ENCODE results near the gene THTPA. TPM values are rescaled to one million over a fixed set of nuclear protein-coding genes. Genes with fewer than 3 reads are reported as not detected.
"Not testable (repeated sequence)": the region's sequence is repeated elsewhere in the genome, so short reads cannot be mapped to it uniquely, and the experiment has no call there.

THTPA gene
- total RNA-seq, 1 donor from 2014 or later: 18.6 TPM

- ChIA-PET POLR2A (no interaction called here), CTCF (no interaction called here)
- H3K36me3 Mint-ChIP-seq (ENCODE audit: low read depth): no peaks in the 10 kb centered on the region
- TF ChIP-seq CTCF (IDR thresholded peaks at IDR 0.05): no peak
- H3K9me3 Mint-ChIP-seq: no peaks in the 10 kb centered on the region
- DNase-seq (no peak), ATAC-seq (ENCODE audit: low read depth) (no peak)
- no peak overlapping the region for H3K27ac Mint-ChIP-seq
- H3K4me3 Mint-ChIP-seq: no peak overlapping the region
- intact Hi-C loops (cut with micrococcal nuclease): no loop called here
- no peaks in the 10 kb centered on the region for H3K4me1 Mint-ChIP-seq
- H3K27me3 Mint-ChIP-seq: peaks cover 8% of the 10 kb centered on the region
Observed at GRCh38 chr14:23609001-23609400, 52.9 kb downstream of the THTPA start.

DNA sequence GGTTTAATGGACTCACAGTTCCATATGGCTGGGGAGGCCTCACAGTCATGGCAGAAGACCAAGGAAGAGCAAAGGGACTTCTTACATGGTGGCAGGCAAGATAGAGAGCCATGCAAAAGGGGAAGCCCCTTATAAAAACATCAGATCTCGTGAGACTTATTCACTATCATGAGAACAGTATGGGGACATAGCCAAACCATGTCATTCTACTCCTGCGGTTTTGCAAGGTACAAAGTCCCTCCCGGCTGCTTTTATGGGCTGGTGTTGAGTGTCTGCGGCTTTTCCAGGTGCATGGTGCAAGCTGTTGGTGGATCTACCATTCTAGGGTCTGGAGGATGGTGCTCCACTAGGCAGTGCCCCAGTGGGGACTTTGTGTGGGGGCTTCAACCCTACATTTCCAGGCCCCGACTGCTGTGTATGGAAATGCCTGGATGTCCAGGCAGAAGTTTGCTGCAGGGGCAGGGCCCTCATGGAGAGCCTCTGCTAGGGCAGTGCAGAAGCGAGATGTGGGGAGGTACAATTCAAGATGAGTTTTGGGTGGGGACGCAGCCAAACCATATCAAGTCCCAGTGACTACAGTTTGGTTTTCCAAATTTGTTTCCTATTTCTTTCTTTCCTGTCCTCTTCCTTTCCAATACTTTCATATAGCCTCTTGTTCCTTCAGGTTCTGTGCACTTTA, 53.5 kb downstream of the THTPA start:
- ATAC-seq (ENCODE audit: low read depth); intact Hi-C loops (cut with micrococcal nuclease); CTCF ChIA-PET; H3K27ac Mint-ChIP-seq; H3K36me3 Mint-ChIP-seq (ENCODE audit: low read depth); H3K4me1 Mint-ChIP-seq; POLR2A ChIA-PET; H3K9me3 Mint-ChIP-seq; H3K4me3 Mint-ChIP-seq; DNase-seq: not testable (repeated sequence)
- H3K27me3 Mint-ChIP-seq: peaks cover 11% of the 10 kb centered on the region

Other genes with a start within 250 kb of the THTPA start
- 10.4 and 11.8 TPM in 2 replicates for gene BCL2L2, start 249.4 kb upstream of the THTPA start, total RNA-seq
- 259 and 264 TPM in 2 replicates for gene PABPN1, start 234.8 kb upstream of the THTPA start, total RNA-seq
- 0.20 TPM in 1 of 2 replicates, not detected in the other for gene SLC22A17, start 203.4 kb upstream of the THTPA start, total RNA-seq
- gene EFS, start 191.1 kb upstream of the THTPA start, total RNA-seq: not detected in 2 replicates
- not detected in 2 replicates for gene IL25, start 183.5 kb upstream of the THTPA start, total RNA-seq
- not detected in 2 replicates for gene CMTM5, start 179.2 kb upstream of the THTPA start, total RNA-seq
- not detected in 2 replicates for gene MYH6, start 148.0 kb upstream of the THTPA start, total RNA-seq
- gene MYH7, start 120.6 kb upstream of the THTPA start, total RNA-seq: not detected in 2 replicates
- gene NGDN, start 86.6 kb upstream of the THTPA start, total RNA-seq: 60.5 and 67.4 TPM in 2 replicates
- 2.2 and 2.6 TPM in 2 replicates for gene ZFHX2, start 4.5 kb upstream of the THTPA start, total RNA-seq
- 336 and 373 TPM in 2 replicates for gene AP1G2, start 11.5 kb downstream of the THTPA start, total RNA-seq
- 1.6 and 2.0 TPM in 2 replicates for gene JPH4, start 22.5 kb downstream of the THTPA start, total RNA-seq
- not detected in 2 replicates for gene DHRS2, start 80.1 kb downstream of the THTPA start, total RNA-seq

Measured in activated B cell treated with CpG ODN at 0.5 μM for 24 hours (primary cell).